Non-pigmented ciliary epithelial cell (primary cell): Measurements from ENCODE around the gene CCND1.
"Not testable (repeated sequence)": the region's sequence is repeated elsewhere in the genome, so short reads cannot be mapped to it uniquely, and the experiment has no call there.

Source experiments
- DNase-seq: peaks from one replicate; pipeline ENCODE4 v3.0.0-alpha.2; 2010; ENCODE audit warnings: low read depth

Gene CCND1

DNA sequence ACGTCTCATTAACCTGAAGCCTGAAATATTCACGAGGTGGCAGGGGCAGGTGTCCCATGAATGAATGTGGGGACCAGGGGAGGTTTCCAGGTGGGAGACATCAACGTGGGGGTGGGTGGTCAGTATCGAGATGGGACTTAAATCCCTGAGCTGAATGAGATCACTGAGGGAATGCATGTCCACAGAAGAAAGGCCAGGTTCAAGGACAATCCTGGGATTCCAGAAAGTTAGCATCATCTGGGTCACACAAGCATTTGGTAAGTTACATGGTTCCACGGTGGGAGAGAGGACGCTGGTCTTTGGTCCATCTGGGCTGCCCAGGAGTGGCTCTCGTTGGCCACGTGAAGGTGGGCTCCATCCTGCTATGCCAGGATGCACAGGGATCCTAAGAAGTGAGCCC is 22.7 kb upstream of the CCND1 start:
- no peak for DNase-seq

GRCh38 chr11:69620683-69621290 is 20.2 kb upstream of the CCND1 start:
- no peak for DNase-seq

DNA sequence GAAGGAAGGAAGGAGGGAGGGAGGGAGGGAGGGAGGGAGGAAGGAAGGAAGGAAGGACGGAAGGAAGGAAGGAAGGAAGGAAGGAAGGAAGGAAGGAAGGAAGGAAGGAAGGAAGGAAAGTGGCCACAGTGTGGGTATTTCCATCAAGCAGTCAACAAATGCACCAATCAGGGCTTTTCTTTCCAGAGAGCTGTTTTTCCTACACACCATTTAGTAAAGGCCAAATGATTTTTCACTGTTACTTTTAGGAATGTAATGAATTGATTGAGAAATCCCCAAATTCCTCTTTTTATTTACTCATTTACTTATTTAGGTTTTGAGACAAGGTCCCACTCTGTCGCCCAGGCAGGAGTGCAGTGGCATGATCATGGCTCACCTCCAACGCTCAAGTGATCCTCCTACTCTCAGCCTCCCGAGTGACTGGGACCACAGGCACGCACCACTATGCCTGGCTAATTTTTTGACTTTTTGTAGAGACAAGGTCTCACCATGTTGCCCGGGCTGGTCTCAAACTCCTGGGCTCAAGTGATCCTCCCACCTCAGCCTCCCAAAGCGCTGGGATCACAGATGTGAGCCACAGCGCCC is 18.8 kb upstream of the CCND1 start:
- DNase-seq, result not testable (repeated sequence)

DNA sequence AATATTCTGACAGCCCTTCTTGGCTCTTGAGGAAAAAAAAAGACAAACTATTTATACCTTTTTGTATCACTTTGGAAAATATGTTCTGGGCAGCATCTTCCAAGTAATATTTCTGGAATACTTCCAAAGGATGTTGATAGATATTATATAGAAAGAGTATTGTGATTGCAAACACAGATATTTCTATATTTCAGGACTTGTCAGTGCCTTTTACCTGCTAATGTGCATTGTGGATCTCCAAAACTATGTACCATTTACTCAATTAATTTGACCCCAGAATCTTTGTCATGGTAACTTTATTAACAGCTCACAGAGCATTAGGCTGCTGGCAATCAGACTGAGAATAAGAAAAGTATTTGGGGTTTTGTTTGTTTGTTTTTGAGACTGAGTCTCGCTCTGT is 16.7 kb upstream of the CCND1 start:
- no peak for DNase-seq

- no peak for DNase-seq
Observed at GRCh38 chr11:69625476-69625875, 15.5 kb upstream of the CCND1 start.

DNA sequence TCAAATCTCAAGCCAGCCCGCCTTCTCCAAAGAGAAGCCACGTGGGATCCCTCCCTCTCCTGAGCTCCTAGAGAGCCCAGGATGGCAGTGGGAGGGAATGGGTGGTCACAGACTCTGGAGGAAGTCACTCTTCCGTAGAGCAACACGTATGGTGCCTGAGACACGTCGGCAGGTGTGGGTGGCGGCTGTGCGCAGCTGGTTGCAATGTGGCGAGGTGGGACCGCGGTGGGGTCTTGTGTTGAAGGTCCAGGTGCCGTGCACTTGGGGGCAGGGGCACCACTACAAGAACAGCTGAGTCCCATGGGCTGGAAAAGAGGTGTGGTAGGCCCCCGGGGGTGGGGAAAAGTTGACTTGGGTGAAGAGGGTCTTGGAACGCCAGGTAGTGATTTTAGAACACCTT is 13.4 kb upstream of the CCND1 start:
- DNase-seq, result no peak

DNA sequence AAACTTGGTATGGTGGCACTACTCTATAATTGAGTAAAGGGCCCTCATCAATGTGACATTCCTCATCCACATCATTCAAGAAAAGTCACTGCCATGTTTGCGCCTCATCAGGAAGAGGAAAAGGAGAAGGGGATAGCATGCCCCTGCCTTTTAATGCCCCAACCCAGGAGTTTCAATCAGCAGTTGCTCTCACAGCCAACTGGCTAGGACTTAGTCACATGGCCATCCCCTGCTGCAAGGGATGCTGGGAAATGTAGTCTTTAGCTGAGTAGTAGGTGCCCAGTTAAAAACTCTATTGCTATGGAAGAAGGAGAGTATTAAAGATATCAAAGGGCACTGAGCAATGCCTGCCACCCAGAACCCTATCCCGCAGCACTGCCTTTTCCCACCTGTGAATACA is 10.9 kb upstream of the CCND1 start:
- no peak for DNase-seq

DNA sequence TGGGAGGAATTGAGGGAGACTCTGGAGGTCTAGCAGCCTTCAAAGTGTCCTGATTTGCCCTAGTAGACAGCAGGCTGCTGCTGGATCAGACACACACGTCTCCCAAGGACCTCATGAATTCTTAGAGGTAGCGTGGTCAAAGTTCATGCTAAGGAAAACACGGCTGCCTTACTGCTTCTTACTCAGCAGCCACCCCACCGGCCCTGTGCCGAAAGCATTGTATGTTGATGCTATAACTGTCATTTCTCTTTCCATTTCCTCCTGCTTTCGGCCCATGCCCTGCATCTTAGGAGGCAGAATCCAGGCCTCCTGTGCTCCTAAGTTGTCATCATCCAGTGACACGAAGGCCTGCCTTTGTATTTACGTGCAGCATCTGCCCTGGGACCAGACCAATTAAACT is 10.5 kb upstream of the CCND1 start:
- DNase-seq, result no peak

- DNase-seq, result no peak
Observed at GRCh38 chr11:69632900-69633299, 8.1 kb upstream of the CCND1 start.

- no peak for DNase-seq
Observed at GRCh38 chr11:69634069-69634468, 6.9 kb upstream of the CCND1 start.

GRCh38 chr11:69634590-69634989 is 6.4 kb upstream of the CCND1 start:
- DNase-seq, result no peak

- DNase-seq, result no peak
Observed at GRCh38 chr11:69635195-69635594, 5.8 kb upstream of the CCND1 start.

DNA sequence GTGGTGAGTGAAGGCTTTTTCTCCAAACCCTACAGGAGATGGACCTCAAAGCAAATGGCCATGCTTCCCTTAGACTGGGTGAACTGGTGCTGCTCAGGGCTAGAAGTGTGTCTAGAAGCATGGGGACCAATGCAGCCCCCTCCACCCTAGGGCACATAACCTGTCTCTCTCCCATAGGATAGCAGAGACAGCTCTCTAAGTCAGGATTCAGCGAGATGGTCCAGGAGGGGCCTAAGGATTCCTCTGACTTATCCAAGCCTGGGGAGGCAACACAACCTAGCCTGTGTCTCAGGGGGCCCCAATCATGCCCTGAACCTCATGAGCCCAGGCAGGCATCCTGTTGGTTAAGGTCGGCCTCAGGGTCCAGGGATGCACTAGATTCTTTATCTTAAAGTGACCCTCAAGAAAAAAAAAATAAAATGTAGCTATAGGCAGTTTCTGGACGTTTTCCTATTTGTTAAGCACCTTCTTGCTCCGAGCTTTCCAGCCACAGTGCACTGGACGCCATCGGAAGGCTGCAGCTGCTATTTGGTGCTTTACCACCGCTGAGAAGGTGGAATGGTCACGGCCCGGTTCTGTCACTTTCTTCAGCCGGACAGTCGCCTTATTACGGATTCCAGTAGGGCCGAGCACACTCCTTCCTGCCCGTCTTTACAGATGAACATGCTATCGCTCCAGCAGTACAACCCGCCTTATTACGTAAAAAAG is 5.0 kb upstream of the CCND1 start:
- no peak for DNase-seq

DNA sequence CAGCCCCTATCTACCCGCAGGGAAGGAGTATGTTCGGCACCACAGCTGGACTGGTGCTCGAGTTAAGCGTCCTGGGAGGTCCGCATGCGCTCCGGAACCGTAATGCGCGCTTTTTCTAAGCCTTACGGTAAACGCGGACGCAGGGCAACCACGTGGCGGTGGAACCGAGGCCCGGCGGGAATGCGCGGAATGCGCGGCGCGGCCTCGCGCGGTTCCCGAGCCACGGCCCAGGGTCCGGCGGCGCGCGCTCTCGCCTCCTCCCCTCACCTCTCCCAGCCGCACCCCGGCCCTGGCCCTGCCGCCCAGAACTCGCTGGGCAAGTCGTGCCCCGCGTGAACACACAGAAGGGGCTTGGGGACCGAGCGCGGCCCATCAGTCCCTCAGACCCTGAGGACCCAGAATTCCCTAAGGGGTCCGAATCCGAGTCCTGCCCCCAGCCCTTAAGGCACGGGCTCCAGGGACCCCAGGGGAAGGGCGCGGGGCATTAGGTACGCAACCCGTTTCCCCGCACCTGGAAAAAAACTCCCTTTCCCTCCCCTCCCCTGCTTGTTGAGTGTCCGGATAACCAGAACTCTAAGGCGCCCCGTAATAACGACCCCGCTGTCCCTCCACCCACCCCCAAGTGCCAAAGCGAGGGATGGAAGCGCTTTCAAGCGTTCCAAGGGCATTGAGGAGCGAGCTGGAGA is 4.3 kb upstream of the CCND1 start:
- peak; percentile 76 for DNase-seq

DNA sequence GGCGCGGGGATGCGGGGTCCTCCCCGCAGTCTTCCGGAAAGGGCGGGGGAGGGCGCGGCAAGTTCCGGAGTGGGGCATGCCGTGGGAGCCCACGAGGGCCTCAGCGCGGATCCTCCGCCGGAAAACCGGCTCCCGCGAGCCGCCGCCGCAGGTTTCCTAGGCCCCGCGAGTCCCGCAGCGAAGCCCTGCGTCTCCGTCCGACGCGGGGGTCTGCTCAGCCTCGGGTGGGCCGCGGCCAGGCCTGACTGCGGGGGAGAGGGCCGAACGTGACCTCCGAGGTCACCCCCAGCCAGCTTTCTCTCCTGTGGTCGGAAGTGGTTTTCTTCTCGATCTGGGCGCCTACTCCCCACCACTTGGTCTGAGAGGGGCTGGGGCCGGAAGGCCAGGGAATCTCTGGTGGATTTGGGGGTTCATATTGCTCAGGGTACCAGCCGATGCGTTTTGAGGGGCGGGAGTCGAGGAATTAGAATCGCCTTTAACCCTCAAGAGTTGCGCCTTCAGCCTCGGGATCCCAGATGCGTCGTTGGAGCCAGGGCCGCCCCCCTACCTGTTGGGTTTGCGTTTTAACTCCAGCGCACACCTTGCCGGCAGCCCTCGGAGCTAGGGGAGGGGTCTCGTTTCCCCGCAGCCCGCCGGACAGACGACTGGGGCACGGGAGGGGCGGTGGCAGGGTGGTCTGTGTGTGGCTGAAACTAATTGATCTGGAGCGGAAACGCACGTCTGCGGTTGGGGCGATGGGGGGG is 3.6 kb upstream of the CCND1 start:
- DNase-seq, result no peak

DNA sequence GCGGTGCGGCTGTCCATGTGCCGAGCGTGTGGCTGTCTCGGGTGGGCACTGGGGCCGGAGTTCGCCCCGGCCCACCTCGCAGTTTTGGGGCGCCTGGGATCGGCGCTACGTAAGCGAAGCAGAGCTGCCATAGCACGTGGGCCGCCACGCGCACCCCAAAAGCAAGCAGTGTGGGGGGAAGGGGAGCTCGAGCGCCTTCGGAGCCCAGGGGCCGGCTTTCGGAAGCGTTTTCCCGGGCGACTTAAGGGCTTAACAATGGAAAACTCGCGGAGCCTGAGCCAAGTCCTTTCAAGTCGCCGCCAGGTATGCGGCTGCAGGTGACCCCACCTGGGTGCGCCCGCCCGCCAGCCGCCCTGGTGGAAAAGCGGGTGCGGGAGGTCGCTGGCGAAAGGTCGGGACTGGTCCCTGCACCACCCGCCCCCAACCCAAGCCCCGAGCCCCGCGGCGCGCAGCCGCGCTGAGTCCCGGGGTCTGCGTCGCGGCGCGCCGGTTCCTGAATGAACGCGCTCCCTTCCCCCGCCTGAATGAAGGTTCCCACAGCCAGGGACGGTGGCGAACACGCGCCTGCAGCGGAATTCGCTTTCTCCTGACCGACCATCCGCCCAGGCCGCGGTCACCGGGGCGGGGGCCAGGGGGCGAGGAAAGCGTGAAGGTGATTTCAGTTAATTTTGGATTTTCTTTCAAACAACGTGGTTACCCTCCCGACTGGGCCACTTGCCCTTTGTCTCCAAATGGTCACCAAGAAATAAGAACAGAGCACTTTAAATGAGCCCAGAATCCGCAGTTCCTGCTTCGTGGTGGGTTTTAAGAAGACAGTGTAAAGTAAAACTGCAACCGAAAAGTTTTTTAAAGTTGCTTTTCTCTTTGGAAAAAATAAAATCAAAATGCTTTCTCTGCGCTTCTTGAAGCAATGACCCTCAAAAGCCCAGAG is 2.8 kb upstream of the CCND1 start:
- no peak for DNase-seq

DNA sequence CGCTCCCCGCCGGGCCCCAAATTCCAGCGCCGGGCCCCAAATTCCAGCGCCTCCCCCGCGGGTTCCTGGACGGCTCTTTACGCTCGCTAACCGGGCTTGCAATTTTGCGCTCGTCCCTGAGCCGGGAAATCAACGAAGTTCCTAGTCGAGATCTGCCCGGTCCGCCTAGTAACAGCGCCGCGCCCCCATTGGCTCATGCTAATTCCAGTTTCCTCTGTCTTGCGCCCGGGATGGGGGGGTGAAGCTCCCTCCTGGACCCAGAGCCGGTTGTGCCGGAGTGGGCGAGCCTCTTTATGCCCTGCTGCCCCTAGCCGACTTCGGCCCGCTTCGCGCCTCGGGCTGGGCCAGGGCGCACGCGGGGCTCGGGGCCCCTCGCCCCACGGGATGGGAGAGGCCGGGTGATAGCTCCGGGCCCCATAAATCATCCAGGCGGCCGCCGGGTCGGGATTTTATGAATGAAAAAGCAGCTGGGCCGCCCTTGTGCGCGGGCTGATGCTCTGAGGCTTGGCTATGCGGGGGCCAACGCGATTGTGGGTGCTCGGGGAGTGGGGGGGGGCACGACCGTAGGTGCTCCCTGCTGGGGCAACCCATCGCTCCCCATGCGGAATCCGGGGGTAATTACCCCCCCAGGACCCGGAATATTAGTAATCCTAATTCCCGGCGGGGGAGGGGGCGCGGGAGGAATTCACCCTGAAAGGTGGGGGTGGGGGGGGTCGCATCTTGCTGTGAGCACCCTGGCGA is 1.8 kb upstream of the CCND1 start:
- peak; percentile 88 for DNase-seq

DNA sequence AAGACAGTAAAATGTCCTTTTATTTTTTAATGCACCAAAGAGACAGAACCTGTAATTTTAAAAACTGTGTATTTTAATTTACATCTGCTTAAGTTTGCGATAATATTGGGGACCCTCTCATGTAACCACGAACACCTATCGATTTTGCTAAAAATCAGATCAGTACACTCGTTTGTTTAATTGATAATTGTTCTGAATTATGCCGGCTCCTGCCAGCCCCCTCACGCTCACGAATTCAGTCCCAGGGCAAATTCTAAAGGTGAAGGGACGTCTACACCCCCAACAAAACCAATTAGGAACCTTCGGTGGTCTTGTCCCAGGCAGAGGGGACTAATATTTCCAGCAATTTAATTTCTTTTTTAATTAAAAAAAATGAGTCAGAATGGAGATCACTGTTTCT is 1.1 kb upstream of the CCND1 start:
- DNase-seq, result no peak

DNA sequence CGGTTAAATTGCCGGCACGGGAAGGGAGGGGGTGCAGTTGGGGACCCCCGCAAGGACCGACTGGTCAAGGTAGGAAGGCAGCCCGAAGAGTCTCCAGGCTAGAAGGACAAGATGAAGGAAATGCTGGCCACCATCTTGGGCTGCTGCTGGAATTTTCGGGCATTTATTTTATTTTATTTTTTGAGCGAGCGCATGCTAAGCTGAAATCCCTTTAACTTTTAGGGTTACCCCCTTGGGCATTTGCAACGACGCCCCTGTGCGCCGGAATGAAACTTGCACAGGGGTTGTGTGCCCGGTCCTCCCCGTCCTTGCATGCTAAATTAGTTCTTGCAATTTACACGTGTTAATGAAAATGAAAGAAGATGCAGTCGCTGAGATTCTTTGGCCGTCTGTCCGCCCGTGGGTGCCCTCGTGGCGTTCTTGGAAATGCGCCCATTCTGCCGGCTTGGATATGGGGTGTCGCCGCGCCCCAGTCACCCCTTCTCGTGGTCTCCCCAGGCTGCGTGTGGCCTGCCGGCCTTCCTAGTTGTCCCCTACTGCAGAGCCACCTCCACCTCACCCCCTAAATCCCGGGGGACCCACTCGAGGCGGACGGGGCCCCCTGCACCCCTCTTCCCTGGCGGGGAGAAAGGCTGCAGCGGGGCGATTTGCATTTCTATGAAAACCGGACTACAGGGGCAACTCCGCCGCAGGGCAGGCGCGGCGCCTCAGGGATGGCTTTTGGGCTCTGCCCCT is 529 bp upstream of the CCND1 start:
- DNase-seq, result no peak
